Mammary epithelial cell (primary cell): ENCODE measurements around the gene SRRM4.

ENCODE experiments used
- CTCF ChIP-seq, 2 donors: IDR thresholded peaks in 1 of 2; conservative IDR thresholded peaks in 1 of 2; 2 replicates each; pipeline ENCODE4 v1.5.1; 2011 to 2012; ENCODE audit warnings: inconsistent platforms in 2 of 2, low read length in 2 of 2, mild to moderate bottlenecking in 2 of 2, control low read depth in 1 of 2, low read depth in 1 of 2; ENCODE audit not compliant: insufficient read depth in 1 of 2; ENCODE audit errors: extremely low read depth in 1 of 2
- EZH2 ChIP-seq: IDR thresholded peaks from 2 replicates; pipeline ENCODE4 v1.6.1; 2012; ENCODE audit warnings: low read length, inconsistent platforms, borderline replicate concordance

GRCh38 chr12:119122047-119122446 is 140.7 kb downstream of the SRRM4 start:
- TF ChIP-seq EZH2, result no peak
- no peak for TF ChIP-seq CTCF (conservative IDR thresholded peaks at IDR 0.05 in 1 of 2, IDR thresholded peaks at IDR 0.05 in 1 of 2; ENCODE audit: extremely low read depth in 1 of 2, insufficient read depth in 1 of 2, low read depth in 1 of 2, low read length in 2 of 2)
